ENCODE measurements around the gene PSMB10.
"Not testable (repeated sequence)": the region's sequence is repeated elsewhere in the genome, so short reads cannot be mapped to it uniquely, and the experiment has no call there.

The PSMB10 gene

GRCh38 chr16:67939507-67940445, 3.1 kb upstream of the PSMB10 start:
- Histone ChIP-seq H3K4me2 (ENCODE audit: low read length, poor library complexity, severe bottlenecking) (no peak overlapping the region), H4K91ac (ENCODE audit: low read length) (no peak overlapping the region), H3K14ac (ENCODE audit: low read length in 2 of 2) (peak overlapping the region in 1 of 2 experiments; percentile 26), H2AK5ac (ENCODE audit: low read length, severe bottlenecking) (no peak overlapping the region), H3K36me3 (ENCODE audit: control insufficient read depth in 1 of 2, insufficient read depth in 2 of 2, low read depth in 1 of 2, low read length in 2 of 2) (peaks cover 46 to 55% of the 10 kb centered on the region in 2 experiments), H2BK120ac (ENCODE audit: low read depth, low read length) (no peak overlapping the region), H2BK12ac (ENCODE audit: low read length in 2 of 2) (peak overlapping the region in 1 of 2 experiments; percentile 51), H3K4ac (ENCODE audit: low read depth in 1 of 2, low read length in 2 of 2) (no peak overlapping the region), H2AFZ (ENCODE audit: low read depth, low read length) (no peak overlapping the region), H3K27me3 (ENCODE audit: control insufficient read depth in 1 of 2, insufficient read depth in 1 of 2, low read length in 2 of 2) (no peaks in the 10 kb centered on the region), H3K27ac (ENCODE audit: low read length, poor library complexity, severe bottlenecking) (no peak overlapping the region), H3K79me1 (replicated peaks; ENCODE audit: low read length, poor library complexity, severe bottlenecking) (peaks cover 16% of the 10 kb centered on the region), H3K4me1 (ENCODE audit: control insufficient read depth, insufficient read depth, low read depth, low read length) (peaks cover 33% of the 10 kb centered on the region), H3K9me3 (ENCODE audit: control insufficient read depth, low read length) (no peaks in the 10 kb centered on the region), H3K23ac (ENCODE audit: low read length in 2 of 2) (no peak overlapping the region), H3K18ac (ENCODE audit: low read depth in 1 of 2, low read length in 2 of 2) (no peak overlapping the region), H2BK5ac (ENCODE audit: low read depth, low read length, poor library complexity, severe bottlenecking) (no peak overlapping the region), H2BK15ac (ENCODE audit: low read depth, poor library complexity, severe bottlenecking) (no peak overlapping the region), H4K8ac (ENCODE audit: low read length) (no peak overlapping the region), H3K4me3 (ENCODE audit: insufficient read depth in 1 of 2, low read depth in 1 of 2, low read length in 2 of 2) (no peak overlapping the region), H3K9ac (ENCODE audit: low read length) (no peak overlapping the region)
- DNase-seq: no peak
- WGBS: 96% methylated on average over 33 of the region's 33 CpGs

- H2AK5ac ChIP-seq (ENCODE audit: low read length, severe bottlenecking); H3K27me3 ChIP-seq (ENCODE audit: control insufficient read depth in 1 of 2, insufficient read depth in 1 of 2, low read length in 2 of 2); H3K4me2 ChIP-seq (ENCODE audit: low read length, poor library complexity, severe bottlenecking); H2BK12ac ChIP-seq (ENCODE audit: low read length in 2 of 2); H3K9ac ChIP-seq (ENCODE audit: low read length); H3K27ac ChIP-seq (ENCODE audit: low read length, poor library complexity, severe bottlenecking); H3K9me3 ChIP-seq (ENCODE audit: control insufficient read depth, low read length); DNase-seq; H3K18ac ChIP-seq (ENCODE audit: low read depth in 1 of 2, low read length in 2 of 2); H3K23ac ChIP-seq (ENCODE audit: low read length in 2 of 2); H3K14ac ChIP-seq (ENCODE audit: low read length in 2 of 2); H2BK5ac ChIP-seq (ENCODE audit: low read depth, low read length, poor library complexity, severe bottlenecking); H2AFZ ChIP-seq (ENCODE audit: low read depth, low read length); H4K91ac ChIP-seq (ENCODE audit: low read length); H2BK15ac ChIP-seq (ENCODE audit: low read depth, poor library complexity, severe bottlenecking); H3K4ac ChIP-seq (ENCODE audit: low read depth in 1 of 2, low read length in 2 of 2); H2BK120ac ChIP-seq (ENCODE audit: low read depth, low read length); H4K8ac ChIP-seq (ENCODE audit: low read length): not testable (repeated sequence)
- peaks cover 42 to 48% of the 10 kb centered on the region in 2 experiments for H3K36me3 ChIP-seq (ENCODE audit: control insufficient read depth in 1 of 2, insufficient read depth in 2 of 2, low read depth in 1 of 2, low read length in 2 of 2)
- peaks cover 15% of the 10 kb centered on the region for H3K79me1 ChIP-seq (replicated peaks; ENCODE audit: low read length, poor library complexity, severe bottlenecking)
- peak overlapping the region in 1 of 2 experiments; percentile 98 for H3K4me3 ChIP-seq (ENCODE audit: insufficient read depth in 1 of 2, low read depth in 1 of 2, low read length in 2 of 2)
- peaks cover 29% of the 10 kb centered on the region for H3K4me1 ChIP-seq (ENCODE audit: control insufficient read depth, insufficient read depth, low read depth, low read length)
- 97% methylated on average over 4 of the region's 5 CpGs for WGBS
Measured at GRCh38 chr16:67937713-67938112, 1.1 kb upstream of the PSMB10 start.

DNA sequence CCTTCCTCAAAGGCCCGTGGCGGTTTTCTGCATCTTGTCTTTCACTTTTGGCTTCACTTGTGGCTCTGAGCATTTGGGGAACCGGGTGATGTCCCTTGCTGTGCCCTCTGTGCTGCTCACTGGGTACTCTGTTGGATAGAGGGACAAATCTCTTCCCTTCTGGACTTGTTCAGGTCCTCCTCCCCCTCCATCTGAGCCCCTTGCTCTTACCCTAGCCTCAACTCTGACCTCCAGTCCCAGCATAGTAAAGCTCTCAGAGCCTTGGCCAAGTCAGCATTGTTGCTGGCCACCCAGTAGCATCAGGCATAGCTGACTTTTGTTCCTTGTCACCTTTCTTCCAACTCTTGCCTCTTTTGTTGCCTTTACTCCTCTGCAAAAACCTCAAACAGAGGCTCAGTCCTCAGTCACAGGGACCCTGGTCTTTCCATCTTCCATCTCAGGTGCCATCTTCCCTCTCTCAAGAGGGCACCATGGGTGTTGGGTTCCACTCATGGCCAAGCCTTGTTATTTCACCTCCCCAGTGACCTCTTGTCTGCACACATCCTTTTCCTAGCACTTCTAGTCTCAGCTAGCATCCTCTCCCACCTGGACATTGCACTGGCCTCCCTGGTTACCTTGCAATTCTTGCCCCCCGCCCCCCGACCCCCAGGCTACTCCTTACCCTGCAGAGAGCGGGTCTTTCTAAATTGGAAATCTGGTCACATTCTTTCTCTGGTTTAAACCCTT, 393 bp upstream of the PSMB10 start:
- Histone ChIP-seq H3K9me3 (ENCODE audit: control insufficient read depth, low read length) (no peaks in the 10 kb centered on the region), H4K91ac (ENCODE audit: low read length) (no peak overlapping the region), H4K8ac (ENCODE audit: low read length) (peak overlapping the region; percentile 81), H3K9ac (ENCODE audit: low read length) (peak overlapping the region; percentile 98), H3K4me3 (ENCODE audit: insufficient read depth in 1 of 2, low read depth in 1 of 2, low read length in 2 of 2) (peak overlapping the region; percentile 95 to 98), H3K4ac (ENCODE audit: low read depth in 1 of 2, low read length in 2 of 2) (peak overlapping the region; percentile 19 to 98), H2BK120ac (ENCODE audit: low read depth, low read length) (no peak overlapping the region), H3K4me1 (ENCODE audit: control insufficient read depth, insufficient read depth, low read depth, low read length) (peaks cover 29% of the 10 kb centered on the region), H2BK12ac (ENCODE audit: low read length in 2 of 2) (peak overlapping the region; percentile 7 to 48), H2AFZ (ENCODE audit: low read depth, low read length) (no peak overlapping the region), H3K36me3 (ENCODE audit: control insufficient read depth in 1 of 2, insufficient read depth in 2 of 2, low read depth in 1 of 2, low read length in 2 of 2) (peaks cover 41 to 46% of the 10 kb centered on the region in 2 experiments), H3K18ac (ENCODE audit: low read depth in 1 of 2, low read length in 2 of 2) (peak overlapping the region; percentile 67 to 85), H3K4me2 (ENCODE audit: low read length, poor library complexity, severe bottlenecking) (peak overlapping the region; percentile 87), H2BK15ac (ENCODE audit: low read depth, poor library complexity, severe bottlenecking) (no peak overlapping the region), H3K27ac (ENCODE audit: low read length, poor library complexity, severe bottlenecking) (peak overlapping the region; percentile 94), H2AK5ac (ENCODE audit: low read length, severe bottlenecking) (peak overlapping the region; percentile 71), H3K14ac (ENCODE audit: low read length in 2 of 2) (peak overlapping the region in 1 of 2 experiments; percentile 85), H3K79me1 (replicated peaks; ENCODE audit: low read length, poor library complexity, severe bottlenecking) (peaks cover 17% of the 10 kb centered on the region), H3K23ac (ENCODE audit: low read length in 2 of 2) (peak overlapping the region in 1 of 2 experiments; percentile 75), H2BK5ac (ENCODE audit: low read depth, low read length, poor library complexity, severe bottlenecking) (no peak overlapping the region), H3K27me3 (ENCODE audit: control insufficient read depth in 1 of 2, insufficient read depth in 1 of 2, low read length in 2 of 2) (no peaks in the 10 kb centered on the region)
- 50% methylated on average over 6 of the region's 6 CpGs for WGBS
- DNase-seq: no peak

All from mesenchymal stem cell (in vitro differentiated cells and primary cell).